CD14-positive monocyte (primary cell): ENCODE measurements around the gene EML6. TPM values are rescaled to one million over a fixed set of nuclear protein-coding genes. Genes with fewer than 3 reads are reported as not detected.

Experiments used
- DNase-seq, 3 donors: peaks; one replicate each; pipeline ENCODE4 v3.0.0-alpha.2; 2011 to 2022
- H2AFZ ChIP-seq: 2 replicates; pipeline ENCODE4 v1.6.0; 2012; ENCODE audit warnings: mild to moderate bottlenecking, low read depth, low read length, inconsistent platforms; ENCODE audit not compliant: insufficient read depth, poor library complexity, severe bottlenecking
- H3K27ac ChIP-seq, 2 donors: 1 replicate in 1 of 2; 2 replicates in 1 of 2; pipeline ENCODE4 v1.5.1; 2012 to 2013; ENCODE audit warnings: low read length in 2 of 2, control low read depth in 1 of 2, inconsistent platforms in 1 of 2, low read depth in 1 of 2, mild to moderate bottlenecking in 1 of 2
- H3K27me3 ChIP-seq, 2 donors: one replicate each; pipeline versions ENCODE4 v1.6.0 to v1.6.1; 2011 to 2013; ENCODE audit warnings: low read length in 2 of 2; ENCODE audit not compliant: control insufficient read depth in 2 of 2, insufficient read depth in 2 of 2
- H3K36me3 ChIP-seq, 2 donors: replicated peaks in 1 of 2; 1 replicate in 1 of 2; 2 replicates in 1 of 2; pipeline versions ENCODE4 v1.5.1 to v1.6.1; 2012 to 2013; ENCODE audit warnings: low read length in 2 of 2, control low read depth in 1 of 2, inconsistent platforms in 1 of 2, mild to moderate bottlenecking in 1 of 2; ENCODE audit not compliant: insufficient read depth in 2 of 2, control insufficient read depth in 1 of 2
- H3K4me1 ChIP-seq, 2 donors: 1 replicate in 1 of 2; 2 replicates in 1 of 2; pipeline versions ENCODE4 v1.5.1 to v1.6.1; 2012 to 2013; ENCODE audit warnings: low read length in 2 of 2, control low read depth in 1 of 2, inconsistent platforms in 1 of 2, mild to moderate bottlenecking in 1 of 2, moderate library complexity in 1 of 2; ENCODE audit not compliant: insufficient read depth in 2 of 2, control insufficient read depth in 1 of 2
- H3K4me2 ChIP-seq: replicated peaks from 2 replicates; pipeline ENCODE3; 2012; ENCODE audit warnings: low read length, moderate library complexity, mild to moderate bottlenecking; ENCODE audit not compliant: poor library complexity, severe bottlenecking; ENCODE audit errors: extremely low read depth
- H3K4me3 ChIP-seq, 3 experiments: fragments of 200-600 bp in 1 of 3; sonication (generic) in 1 of 3; replicated peaks in 1 of 3; 1 replicate in 2 of 3; 2 replicates in 1 of 3; pipeline ENCODE4 v1.5.1; 2011 to 2013; ENCODE audit warnings: low read length in 3 of 3, mild to moderate bottlenecking in 3 of 3, control low read depth in 2 of 3, low read depth in 2 of 3, inconsistent platforms in 1 of 3, moderate library complexity in 1 of 3
- H3K79me2 ChIP-seq: 2 replicates; pipeline ENCODE4 v1.6.0; 2012; ENCODE audit warnings: mild to moderate bottlenecking, control low read depth, inconsistent platforms, low read length, moderate library complexity; ENCODE audit not compliant: insufficient read depth
- H3K9ac ChIP-seq: 2 replicates; pipeline ENCODE4 v1.6.0; 2017; ENCODE audit warnings: low read length, mild to moderate bottlenecking; ENCODE audit not compliant: insufficient read depth, poor library complexity, severe bottlenecking
- H3K9me3 ChIP-seq, 2 donors: replicated peaks in 1 of 2; 1 replicate in 1 of 2; 2 replicates in 1 of 2; pipeline versions ENCODE4 v1.5.1 to v1.6.1; 2012 to 2013; ENCODE audit warnings: low read length in 2 of 2, control low read depth in 1 of 2; ENCODE audit not compliant: control insufficient read depth in 1 of 2, insufficient read depth in 1 of 2
- H4K20me1 ChIP-seq: 2 replicates; pipeline ENCODE4 v1.6.0; 2012; ENCODE audit warnings: mild to moderate bottlenecking, low read length, control low read depth, moderate library complexity; ENCODE audit not compliant: insufficient read depth
- H3K27ac Mint-ChIP-seq, 7 donors: one replicate each; pipeline ENCODE4 v1.8.0; 2020; ENCODE audit warnings: mild to moderate bottlenecking in 7 of 7, mixed read lengths in 7 of 7, moderate library complexity in 6 of 7, inconsistent platforms in 2 of 7
- H3K27me3 Mint-ChIP-seq, 3 donors: one replicate each; pipeline ENCODE4 v1.8.0; 2021 to 2022; ENCODE audit warnings: low read depth in 3 of 3, mild to moderate bottlenecking in 3 of 3, mixed read lengths in 3 of 3, moderate library complexity in 3 of 3, inconsistent platforms in 1 of 3
- H3K36me3 Mint-ChIP-seq, 2 donors: one replicate each; pipeline ENCODE4 v1.8.0; 2020; ENCODE audit warnings: mixed read lengths in 2 of 2, inconsistent platforms in 1 of 2, mild to moderate bottlenecking in 1 of 2
- H3K4me1 Mint-ChIP-seq: one replicate; pipeline ENCODE4 v1.8.0; 2020; ENCODE audit warnings: mild to moderate bottlenecking, mixed read lengths
- H3K4me3 Mint-ChIP-seq, 2 donors: one replicate each; pipeline ENCODE4 v1.8.0; 2020; ENCODE audit warnings: mild to moderate bottlenecking in 2 of 2, mixed read lengths in 2 of 2, moderate library complexity in 1 of 2
- H3K9me3 Mint-ChIP-seq, 7 donors: one replicate each; pipeline ENCODE4 v1.8.0; 2020 to 2022; ENCODE audit warnings: mixed read lengths in 7 of 7, mild to moderate bottlenecking in 6 of 7, moderate library complexity in 6 of 7, inconsistent platforms in 2 of 7
- CTCF ChIP-seq: fragments of 200-600 bp; IDR thresholded peaks from one replicate; pipeline ENCODE4 v1.8.0; 2022; ENCODE audit warnings: antibody characterized with exemption, mild to moderate bottlenecking
- WGBS: methylation state at CpG from one replicate; pipeline ENCODE4 v1.1.5; 2013; ENCODE audit warnings: missing lambda C conversion rate; ENCODE audit not compliant: insufficient coverage; 5-methylcytosine and 5-hydroxymethylcytosine counted together
- intact Hi-C, 2 donors: fragments of 100-400 bp; cut with micrococcal nuclease; formaldehyde crosslinking; loops; one replicate each; pipeline versions ENCODE4 v1.15.0 to v1.15.1; 2023
- polyA plus RNA-seq, 3 donors: library from polyadenylated mRNA; depleted of rRNA in 1 of 3; unstranded in 2 of 3; stranded (reverse) in 1 of 3; fragments of 300-500 nt in 2 of 3; fragments of >200 nt in 1 of 3; fragmentation: Illumina TruSeq in 2 of 3; gene quantifications; 1 replicate in 2 of 3; 2 replicates in 1 of 3; pipeline ENCODE4 v1.2.3, GENCODE V29; 2012 to 2021

EML6 gene
- polyA plus RNA-seq, 3 donors: 0.79 TPM; not detected in 2

- intact Hi-C loops: no loop called here
- peak overlapping the region in 1 of 2 donors; percentile 77 for H3K27ac ChIP-seq
- H3K27ac Mint-ChIP-seq: peak overlapping the region in 5 of 7 donors; percentile 10 to 69 (median 60)
These were observed 256.0 kb downstream of the EML6 start for GRCh38 chr2:54979321-54980044.

GRCh38 chr2:54981385-54981784, 257.9 kb downstream of the EML6 start:
- Histone ChIP-seq H3K27ac (peak overlapping the region in 1 of 2 donors; percentile 77), H3K27me3 (no peaks in the 10 kb centered on the region), H3K4me3 (no peak overlapping the region), H2AFZ (no peak overlapping the region), H3K79me2 (peaks cover 93% of the 10 kb centered on the region), H3K9me3 (no peaks in the 10 kb centered on the region), H3K36me3 (peaks cover 55 to 71% of the 10 kb centered on the region in 2 donors), H3K9ac (no peak overlapping the region), H4K20me1 (peaks cover 99% of the 10 kb centered on the region), H3K4me1 (no peaks in the 10 kb centered on the region), H3K4me2 (no peak overlapping the region)
- no peak for DNase-seq
- no CpG with 5 or more reads among the region's 2 CpGs for WGBS
- intact Hi-C loops: no loop called here
- Mint-ChIP-seq H3K27me3 (no peaks in the 10 kb centered on the region), H3K36me3 (peaks cover 48 to 63% of the 10 kb centered on the region in 2 donors), H3K9me3 (no peaks in the 10 kb centered on the region), H3K4me1 (peaks cover 28% of the 10 kb centered on the region), H3K4me3 (no peak overlapping the region), H3K27ac (peak overlapping the region in 1 of 7 donors; percentile 58)
- TF ChIP-seq CTCF: no peak

More at GRCh38 chr2:54979321-54980044, 256.0 kb downstream of the EML6 start:
- peaks cover 30% of the 10 kb centered on the region for H3K4me1 Mint-ChIP-seq
- no peaks in the 10 kb centered on the region for H3K9me3 Mint-ChIP-seq
- Histone ChIP-seq H3K9me3 (no peaks in the 10 kb centered on the region), H3K9ac (no peak overlapping the region), H3K4me1 (no peaks in the 10 kb centered on the region), H3K4me2 (no peak overlapping the region), H2AFZ (no peak overlapping the region), H3K27me3 (no peaks in the 10 kb centered on the region), H3K4me3 (no peak overlapping the region), H3K79me2 (peaks cover 93% of the 10 kb centered on the region), H4K20me1 (peaks cover 99% of the 10 kb centered on the region), H3K36me3 (peaks cover 49 to 71% of the 10 kb centered on the region in 2 donors)
- H3K36me3 Mint-ChIP-seq: peaks cover 40 to 54% of the 10 kb centered on the region in 2 donors
- no peak for TF ChIP-seq CTCF
- WGBS: no CpG with 5 or more reads among the region's 4 CpGs
- no peak overlapping the region for H3K4me3 Mint-ChIP-seq
- H3K27me3 Mint-ChIP-seq: no peaks in the 10 kb centered on the region
- peak in 1 of 3 donors; percentile 5 for DNase-seq
